ENCODE measurements around the gene EDN3. TPM values are rescaled to one million over a fixed set of nuclear protein-coding genes. Genes with fewer than 3 reads are reported as not detected.
"Not testable (repeated sequence)": the region's sequence is repeated elsewhere in the genome, so short reads cannot be mapped to it uniquely, and the experiment has no call there.

EDN3 gene
- total RNA-seq, 1 donor from 2014 or later, result not detected

GRCh38 chr20:59333260-59333845 is 32.9 kb downstream of the EDN3 start:
- intact Hi-C loops (cut with micrococcal nuclease), result no loop called here
- Mint-ChIP-seq H3K9me3 (no peaks in the 10 kb centered on the region), H3K36me3 (ENCODE audit: low read depth) (no peaks in the 10 kb centered on the region), H3K4me1 (ENCODE audit: low read depth) (no peaks in the 10 kb centered on the region), H3K27ac (no peak overlapping the region), H3K27me3 (ENCODE audit: insufficient read depth) (peaks cover 5% of the 10 kb centered on the region), H3K4me3 (no peak overlapping the region)
- DNase-seq (ENCODE audit: low spot score), result no peak

GRCh38 chr20:59333951-59334350 is 33.5 kb downstream of the EDN3 start:
- Mint-ChIP-seq H3K4me1 (ENCODE audit: low read depth) (no peaks in the 10 kb centered on the region), H3K36me3 (ENCODE audit: low read depth) (no peaks in the 10 kb centered on the region), H3K27me3 (ENCODE audit: insufficient read depth) (peaks cover 4% of the 10 kb centered on the region), H3K27ac (no peak overlapping the region), H3K9me3 (no peaks in the 10 kb centered on the region), H3K4me3 (no peak overlapping the region)
- intact Hi-C loops (cut with micrococcal nuclease), result no loop called here
- DNase-seq (ENCODE audit: low spot score), result no peak

- Mint-ChIP-seq H3K27ac (no peak overlapping the region), H3K4me3 (no peak overlapping the region), H3K27me3 (ENCODE audit: insufficient read depth) (peaks cover 4% of the 10 kb centered on the region), H3K36me3 (ENCODE audit: low read depth) (no peaks in the 10 kb centered on the region), H3K9me3 (no peaks in the 10 kb centered on the region), H3K4me1 (ENCODE audit: low read depth) (no peaks in the 10 kb centered on the region)
- DNase-seq (ENCODE audit: low spot score), result no peak
- intact Hi-C loops (cut with micrococcal nuclease), result no loop called here
Observed at GRCh38 chr20:59334651-59335300, 34.4 kb downstream of the EDN3 start.

- intact Hi-C loops (cut with micrococcal nuclease), result no loop called here
- H3K36me3 Mint-ChIP-seq (ENCODE audit: low read depth), result no peaks in the 10 kb centered on the region
- no peak overlapping the region for H3K27ac Mint-ChIP-seq
- H3K4me3 Mint-ChIP-seq, result no peak overlapping the region
- H3K9me3 Mint-ChIP-seq, result no peaks in the 10 kb centered on the region
- no peak for DNase-seq (ENCODE audit: low spot score)
- no peaks in the 10 kb centered on the region for H3K4me1 Mint-ChIP-seq (ENCODE audit: low read depth)
- H3K27me3 Mint-ChIP-seq (ENCODE audit: insufficient read depth), result peaks cover 4% of the 10 kb centered on the region
Observed at GRCh38 chr20:59335377-59335776, 35.0 kb downstream of the EDN3 start.

- H3K9me3 Mint-ChIP-seq, result no peaks in the 10 kb centered on the region
- H3K27ac Mint-ChIP-seq, result no peak overlapping the region
- H3K4me1 Mint-ChIP-seq (ENCODE audit: low read depth), result no peaks in the 10 kb centered on the region
- H3K27me3 Mint-ChIP-seq (ENCODE audit: insufficient read depth), result no peaks in the 10 kb centered on the region
- DNase-seq (ENCODE audit: low spot score), result no peak
- no peaks in the 10 kb centered on the region for H3K36me3 Mint-ChIP-seq (ENCODE audit: low read depth)
- intact Hi-C loops (cut with micrococcal nuclease), result no loop called here
- no peak overlapping the region for H3K4me3 Mint-ChIP-seq
Observed at GRCh38 chr20:59336540-59336939, 36.1 kb downstream of the EDN3 start.

GRCh38 chr20:59338444-59338843 is 38.0 kb downstream of the EDN3 start:
- DNase-seq (ENCODE audit: low spot score); H3K36me3 Mint-ChIP-seq (ENCODE audit: low read depth); intact Hi-C loops (cut with micrococcal nuclease); H3K27me3 Mint-ChIP-seq (ENCODE audit: insufficient read depth); H3K4me3 Mint-ChIP-seq; H3K27ac Mint-ChIP-seq; H3K4me1 Mint-ChIP-seq (ENCODE audit: low read depth); H3K9me3 Mint-ChIP-seq: not testable (repeated sequence)

- intact Hi-C loops (cut with micrococcal nuclease), result no loop called here
Observed at GRCh38 chr20:59340201-59340885, 39.9 kb downstream of the EDN3 start.

GRCh38 chr20:59341285-59342022 is 41.0 kb downstream of the EDN3 start:
- H3K27ac Mint-ChIP-seq; intact Hi-C loops (cut with micrococcal nuclease); H3K4me1 Mint-ChIP-seq (ENCODE audit: low read depth); H3K27me3 Mint-ChIP-seq (ENCODE audit: insufficient read depth); H3K9me3 Mint-ChIP-seq; H3K4me3 Mint-ChIP-seq; H3K36me3 Mint-ChIP-seq (ENCODE audit: low read depth); DNase-seq (ENCODE audit: low spot score): not testable (repeated sequence)

More at GRCh38 chr20:59340201-59340885, 39.9 kb downstream of the EDN3 start:
- Mint-ChIP-seq H3K9me3 (peaks cover 3% of the 10 kb centered on the region), H3K27me3 (ENCODE audit: insufficient read depth) (no peaks in the 10 kb centered on the region), H3K4me1 (ENCODE audit: low read depth) (no peaks in the 10 kb centered on the region), H3K36me3 (ENCODE audit: low read depth) (no peaks in the 10 kb centered on the region), H3K4me3 (no peak overlapping the region), H3K27ac (no peak overlapping the region)
- DNase-seq (ENCODE audit: low spot score), result no peak

GRCh38 chr20:59342023-59342957 is 41.9 kb downstream of the EDN3 start:
- DNase-seq (ENCODE audit: low spot score), result no peak
- Mint-ChIP-seq H3K4me3 (no peak overlapping the region), H3K27me3 (ENCODE audit: insufficient read depth) (no peaks in the 10 kb centered on the region), H3K27ac (no peak overlapping the region), H3K4me1 (ENCODE audit: low read depth) (no peaks in the 10 kb centered on the region), H3K9me3 (peaks cover 3% of the 10 kb centered on the region), H3K36me3 (ENCODE audit: low read depth) (no peaks in the 10 kb centered on the region)
- intact Hi-C loops (cut with micrococcal nuclease), result no loop called here

GRCh38 chr20:59346061-59346460 is 45.6 kb downstream of the EDN3 start:
- Mint-ChIP-seq H3K27me3 (ENCODE audit: insufficient read depth) (no peaks in the 10 kb centered on the region), H3K4me3 (no peak overlapping the region), H3K4me1 (ENCODE audit: low read depth) (no peaks in the 10 kb centered on the region), H3K27ac (no peak overlapping the region), H3K36me3 (ENCODE audit: low read depth) (no peaks in the 10 kb centered on the region), H3K9me3 (peaks cover 3% of the 10 kb centered on the region)
- DNase-seq (ENCODE audit: low spot score), result no peak
- intact Hi-C loops (cut with micrococcal nuclease), result no loop called here

GRCh38 chr20:59349277-59349676 is 48.9 kb downstream of the EDN3 start:
- no peaks in the 10 kb centered on the region for H3K36me3 Mint-ChIP-seq (ENCODE audit: low read depth)
- intact Hi-C loops (cut with micrococcal nuclease), result no loop called here

More at GRCh38 chr20:59349277-59349676, 48.9 kb downstream of the EDN3 start:
- Mint-ChIP-seq H3K27ac (no peak overlapping the region), H3K4me3 (no peak overlapping the region), H3K9me3 (no peaks in the 10 kb centered on the region), H3K27me3 (ENCODE audit: insufficient read depth) (peaks cover 2% of the 10 kb centered on the region), H3K4me1 (ENCODE audit: low read depth) (no peaks in the 10 kb centered on the region)
- no peak for DNase-seq (ENCODE audit: low spot score)
